Mesodermal cell (in vitro differentiated cells): ENCODE results near the gene CCZ1B. TPM values are rescaled to one million over a fixed set of nuclear protein-coding genes. Genes with fewer than 3 reads are reported as not detected.
A peak's percentile ranks its signal among the peaks of the same experiment; 100 is the strongest.
"Not testable (repeated sequence)": the region's sequence is repeated elsewhere in the genome, so short reads cannot be mapped to it uniquely, and the experiment has no call there.

Experiments
- H3K27ac ChIP-seq: 2 replicates; pipeline ENCODE4 v1.7.0; 2013; ENCODE audit warnings: mild to moderate bottlenecking, low read depth, low read length, moderate library complexity; ENCODE audit not compliant: severe bottlenecking
- H3K36me3 ChIP-seq: 2 replicates; pipeline ENCODE4 v1.7.1; 2013; ENCODE audit warnings: mild to moderate bottlenecking, low read length, moderate library complexity; ENCODE audit not compliant: control insufficient read depth, insufficient read depth
- H3K4me1 ChIP-seq: one replicate; pipeline ENCODE4 v1.7.1; 2013; ENCODE audit warnings: mild to moderate bottlenecking, low read length; ENCODE audit not compliant: insufficient read depth, control insufficient read depth, poor library complexity, severe bottlenecking
- H3K4me3 ChIP-seq: 2 replicates; pipeline ENCODE4 v1.7.0; 2013; ENCODE audit warnings: low read length, control low read depth, mild to moderate bottlenecking; ENCODE audit not compliant: insufficient read depth, poor library complexity, severe bottlenecking; ENCODE audit errors: extremely low read depth
- H3K9me3 ChIP-seq: 2 replicates; pipeline ENCODE4 v1.7.1; 2013; ENCODE audit warnings: mild to moderate bottlenecking, low read length, moderate library complexity; ENCODE audit not compliant: control insufficient read depth
- WGBS, 2 experiments: methylation state at CpG; one replicate each; pipeline ENCODE4 v1.1.5; 2013; ENCODE audit warnings: missing lambda C conversion rate in 2 of 2; ENCODE audit not compliant: insufficient coverage in 2 of 2; 5-methylcytosine and 5-hydroxymethylcytosine counted together
- polyA plus RNA-seq, 2 experiments: library from polyadenylated mRNA; stranded (reverse); fragments of 50-300 nt; gene quantifications; one replicate each; pipeline ENCODE4 v1.2.3, GENCODE V29; 2013

CCZ1B gene
- polyA plus RNA-seq (2013, experiment 1 of 2) = 60.8 TPM
- polyA plus RNA-seq (2013, experiment 2 of 2) = 62.5 TPM

DNA sequence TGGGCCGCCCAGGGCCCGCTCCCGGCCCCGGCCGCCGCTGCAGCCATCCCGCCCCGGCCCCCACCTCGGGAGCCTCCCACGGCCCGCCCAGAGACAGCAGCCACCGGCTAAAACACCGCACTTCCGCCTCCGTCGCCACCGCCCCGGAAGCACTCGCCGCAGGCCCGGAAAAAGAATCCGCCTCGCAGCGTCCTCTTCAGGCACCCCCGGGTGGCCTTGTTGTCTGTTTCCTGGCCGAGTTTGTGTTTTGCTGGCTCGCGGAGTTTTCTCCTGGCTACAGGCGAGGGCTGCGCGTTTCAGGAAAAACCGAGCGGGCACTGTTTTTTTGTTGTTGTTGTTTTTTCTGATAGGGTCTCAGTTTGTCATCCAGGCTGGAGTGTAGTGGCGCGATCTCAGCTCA lies at the start of gene CCZ1B:
Gene CCZ1B (minus strand): TSS at position 125 of the 400 bp plus-strand sequence. CDS start 78 bp downstream, at position 47.
- H3K4me3 ChIP-seq = peak within 1 kb of the TSS; percentile 40

DNA sequence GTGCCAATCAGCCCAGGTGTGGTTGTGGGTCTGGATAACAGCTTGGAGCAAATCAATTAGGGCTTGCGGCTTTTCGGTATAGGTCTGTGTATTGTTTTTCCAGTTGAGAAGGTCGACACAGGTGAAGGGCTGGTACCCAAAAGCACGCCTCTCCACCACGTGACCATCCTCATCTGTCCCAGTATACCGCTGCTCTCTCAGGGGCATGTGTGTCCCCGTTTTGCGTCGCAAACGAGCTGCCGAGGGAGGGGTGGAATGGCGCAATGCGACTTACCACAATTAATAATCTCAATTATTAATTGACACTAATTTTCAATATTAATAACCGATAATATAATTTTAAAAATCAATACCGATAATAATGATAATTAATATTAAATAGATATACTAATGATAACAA lies 48.9 kb upstream of the CCZ1B start:
- H3K9me3 ChIP-seq, H3K4me1 ChIP-seq, H3K4me3 ChIP-seq, H3K36me3 ChIP-seq, H3K27ac ChIP-seq: not testable (repeated sequence)
- WGBS, 2 experiments = 95 to 99% methylated on average over 3 to 10 of the region's 15 CpGs

More for the DNA sequence above, at the start of gene CCZ1B:
- peaks cover 18% of the 10 kb centered on the region for H3K36me3 ChIP-seq
- H3K4me1 ChIP-seq, H3K27ac ChIP-seq, H3K9me3 ChIP-seq: not testable (repeated sequence)
- WGBS, 2 experiments = 0% methylated on average over 9 to 14 of the region's 35 CpGs

GRCh38 chr7:6872246-6872945 lies 46.3 kb upstream of the CCZ1B start:
- not testable (repeated sequence) for H3K27ac ChIP-seq, H3K4me1 ChIP-seq, H3K36me3 ChIP-seq, H3K4me3 ChIP-seq, H3K9me3 ChIP-seq
- WGBS, 2 experiments = 93% methylated on average over 8 to 10 of the region's 11 CpGs

DNA sequence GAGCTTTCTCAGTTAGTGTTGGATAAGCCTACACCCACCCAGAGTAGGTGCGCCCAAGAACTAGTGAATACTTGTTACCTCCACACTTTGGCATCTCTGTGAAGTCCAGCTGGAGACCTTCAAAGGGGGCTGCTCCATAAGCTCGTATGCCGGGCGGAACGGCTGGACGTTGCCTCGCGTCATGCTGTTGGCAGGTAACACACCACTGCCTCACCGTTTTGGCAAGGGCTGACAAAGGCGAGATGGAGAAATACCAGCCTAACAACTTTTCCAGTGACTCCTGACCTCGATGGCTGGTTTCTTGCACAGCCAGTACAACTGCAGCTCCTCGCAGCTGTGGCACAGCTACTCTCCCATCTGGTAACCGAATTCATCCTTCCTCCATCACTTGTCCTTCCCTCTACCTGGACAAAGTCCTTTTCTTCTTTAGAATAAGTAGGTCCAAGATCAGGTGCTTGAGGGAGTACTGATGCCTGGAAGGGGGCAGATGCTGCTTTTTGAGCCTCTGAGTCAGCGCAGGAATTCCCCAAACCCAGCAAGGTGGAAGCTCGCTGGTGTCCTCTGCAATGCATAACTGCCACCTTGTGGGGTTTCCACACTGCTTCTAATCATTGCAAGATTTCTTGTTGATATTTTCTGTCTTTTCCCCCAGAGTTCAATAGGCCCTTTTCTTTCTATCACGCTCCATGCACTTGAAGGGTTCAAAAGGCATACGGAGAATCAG lies 45.5 kb upstream of the CCZ1B start:
- H3K9me3 ChIP-seq, H3K4me1 ChIP-seq, H3K27ac ChIP-seq, H3K36me3 ChIP-seq, H3K4me3 ChIP-seq: not testable (repeated sequence)
- 93 to 95% methylated on average over 15 to 16 of the region's 17 CpGs for WGBS, 2 experiments

- WGBS, 2 experiments = 76 to 82% methylated on average over 5 to 7 of the region's 10 CpGs
- not testable (repeated sequence) for H3K9me3 ChIP-seq, H3K27ac ChIP-seq, H3K4me3 ChIP-seq, H3K4me1 ChIP-seq, H3K36me3 ChIP-seq
Observed at GRCh38 chr7:6864751-6865150, 38.7 kb upstream of the CCZ1B start.

DNA sequence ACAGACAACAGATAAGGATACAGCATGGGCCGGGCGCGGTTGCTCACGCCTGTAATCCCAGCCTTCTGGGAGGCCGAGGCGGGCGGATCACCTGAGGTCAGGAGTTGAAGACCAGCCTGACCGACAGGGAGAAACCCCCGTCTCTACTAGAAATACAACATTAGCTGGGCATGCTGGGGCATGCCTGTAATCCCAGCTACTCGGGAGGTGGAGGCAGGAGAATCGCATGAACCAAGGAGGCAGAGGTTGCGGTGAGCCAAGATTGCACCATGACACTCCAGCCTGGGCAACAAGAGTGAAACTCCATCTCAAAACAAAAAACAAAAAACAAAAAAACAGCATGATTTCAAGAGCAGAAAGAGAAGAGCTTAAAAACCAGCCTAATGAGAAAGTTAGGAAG lies 38.1 kb upstream of the CCZ1B start:
- not testable (repeated sequence) for H3K27ac ChIP-seq, H3K36me3 ChIP-seq, H3K9me3 ChIP-seq, H3K4me1 ChIP-seq, H3K4me3 ChIP-seq
- 85% methylated on average over 4 of the region's 12 CpGs; no CpG with 5 or more reads in 1 of the 2 experiments for WGBS, 2 experiments

GRCh38 chr7:6862876-6863275 lies 36.8 kb upstream of the CCZ1B start:
- not testable (repeated sequence) for H3K27ac ChIP-seq, H3K4me3 ChIP-seq, H3K36me3 ChIP-seq, H3K4me1 ChIP-seq, H3K9me3 ChIP-seq
- 81 to 97% methylated on average over 6 of the region's 13 CpGs for WGBS, 2 experiments

GRCh38 chr7:6857721-6858314 lies 31.7 kb upstream of the CCZ1B start:
- 19 to 23% methylated on average over 8 to 11 of the region's 14 CpGs for WGBS, 2 experiments
- not testable (repeated sequence) for H3K27ac ChIP-seq, H3K4me3 ChIP-seq, H3K4me1 ChIP-seq, H3K36me3 ChIP-seq, H3K9me3 ChIP-seq

DNA sequence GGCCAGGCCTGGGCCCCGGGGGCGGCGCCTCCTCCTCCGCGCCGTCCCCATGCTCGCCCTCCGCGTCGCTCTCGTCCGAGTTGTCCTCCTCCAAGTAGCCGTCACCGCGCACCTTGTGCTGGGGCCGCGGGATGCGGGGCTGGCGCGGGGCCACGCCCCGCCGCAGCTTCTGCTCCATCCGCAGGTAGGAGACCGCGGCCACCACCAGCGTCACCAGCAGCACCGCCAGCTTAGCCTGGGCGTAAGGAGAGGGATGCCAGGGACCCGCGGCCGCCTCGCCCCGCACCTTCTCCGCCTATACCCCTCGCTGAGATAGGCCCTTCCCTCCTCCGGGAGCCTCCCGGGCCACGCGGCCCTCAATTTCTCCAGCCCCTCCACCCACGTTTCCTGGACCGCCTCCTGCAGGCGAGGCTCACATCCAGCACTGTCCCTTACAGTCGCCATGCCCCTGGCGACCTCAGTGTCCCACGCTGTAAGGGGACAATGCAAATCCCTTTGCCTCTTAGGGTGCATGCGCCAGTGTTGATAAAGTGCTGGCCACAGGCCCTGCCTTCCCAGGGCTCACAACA lies 29.6 kb upstream of the CCZ1B start:
- peak overlapping the region; percentile 35 for H3K4me3 ChIP-seq
- H3K9me3 ChIP-seq, H3K27ac ChIP-seq, H3K4me1 ChIP-seq, H3K36me3 ChIP-seq: not testable (repeated sequence)
- WGBS, 2 experiments = 4 to 7% methylated on average over 5 to 15 of the region's 47 CpGs

DNA sequence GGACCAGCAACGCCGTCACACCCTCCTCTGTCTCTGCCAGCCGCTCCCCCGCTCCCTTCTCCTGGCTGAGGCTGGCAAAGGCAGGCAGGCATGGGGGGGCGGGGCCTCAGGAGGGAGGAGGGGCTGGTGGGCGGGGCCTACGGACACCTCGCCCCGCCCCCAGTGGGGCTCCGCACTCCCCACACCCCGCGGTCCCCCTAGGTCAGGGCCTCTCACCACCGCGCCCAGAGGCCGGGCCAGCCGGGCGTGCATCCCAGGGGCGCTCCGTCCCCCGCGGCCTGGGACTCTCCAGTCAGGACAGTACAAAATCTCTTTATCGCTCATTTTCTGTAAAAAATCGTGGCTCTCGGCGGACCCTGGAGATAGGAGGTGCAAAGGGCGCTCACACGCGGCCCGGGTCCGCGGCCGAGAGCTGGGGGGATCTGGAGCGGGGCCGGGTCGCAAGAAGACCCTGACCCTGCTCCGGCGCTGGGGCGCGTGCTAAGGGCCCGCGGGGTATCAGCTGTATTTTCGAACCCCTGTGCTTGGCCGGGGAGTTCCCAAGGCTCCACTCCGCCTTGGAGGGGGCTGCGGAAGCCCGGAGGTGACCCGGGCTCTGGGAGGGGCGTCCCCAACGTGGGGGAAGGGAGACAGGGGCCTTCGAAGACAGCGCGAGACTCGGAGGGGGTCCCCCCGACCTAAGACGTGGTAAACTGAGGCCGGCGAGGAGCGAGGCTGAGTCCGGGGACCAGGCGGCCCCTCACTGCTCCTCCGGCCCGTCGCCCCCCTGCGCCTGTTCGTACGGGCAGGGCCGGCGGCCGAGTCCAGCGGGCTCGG lies 28.9 kb upstream of the CCZ1B start:
- H3K27ac ChIP-seq = not testable (repeated sequence)
- 0 to 1% methylated on average over 1 to 36 of the region's 71 CpGs for WGBS, 2 experiments
- H3K4me3 ChIP-seq = peak overlapping the region; percentile 35

More for the DNA sequence above, 28.9 kb upstream of the CCZ1B start:
- H3K36me3 ChIP-seq, H3K9me3 ChIP-seq, H3K4me1 ChIP-seq: not testable (repeated sequence)
